H1 (cell line): Measurements from ENCODE around the gene FKBP1B. TPM values are rescaled to one million over a fixed set of nuclear protein-coding genes. Genes with fewer than 3 reads are reported as not detected.
"Not testable (repeated sequence)": the region's sequence is repeated elsewhere in the genome, so short reads cannot be mapped to it uniquely, and the experiment has no call there.

ENCODE experiments used
- CTCF ChIA-PET: fragments of 300-600 bp; sonication (Branson Sonifier 250); formaldehyde crosslinking; loops from one replicate; lab custom pipeline; 2021; ENCODE audit not compliant: partially characterized antibody; lab: Charles Lee
- POLR2A ChIA-PET: fragments of 300-600 bp; sonication (Branson Sonifier 250); formaldehyde crosslinking; loops from one replicate; lab custom pipeline; 2021; ENCODE audit warnings: inconsistent platforms; ENCODE audit not compliant: partially characterized antibody; lab: Charles Lee
- DNase-seq, 2 experiments: peaks; one replicate each; pipeline versions ENCODE4 v3.0.0 to v3.0.0-alpha.2; 2010 to 2022; ENCODE audit warnings: low spot score in 2 of 2, low read depth in 1 of 2, mixed read lengths in 1 of 2
- FAIRE-seq: peaks from 2 replicates; lab custom pipeline; 2011; peaks lifted over from hg19 to GRCh38; lab: Jason Lieb, UNC
- H2AFZ ChIP-seq: 2 replicates; pipeline ENCODE4 v1.8.1; 2012; ENCODE audit warnings: low read length, inconsistent platforms
- H2AK5ac ChIP-seq: 2 replicates; pipeline ENCODE4 v1.6.1; 2013; ENCODE audit warnings: low read depth, low read length
- H2BK120ac ChIP-seq: replicated peaks from 2 replicates; pipeline ENCODE3; 2013; ENCODE audit warnings: low read depth, low read length, inconsistent platforms
- H2BK12ac ChIP-seq: 2 replicates; pipeline ENCODE4 v1.6.1; 2013; ENCODE audit warnings: low read depth, low read length
- H2BK15ac ChIP-seq: 2 replicates; pipeline ENCODE4 v1.6.1; 2013; ENCODE audit warnings: low read length
- H2BK20ac ChIP-seq: 2 replicates; pipeline ENCODE4 v1.6.1; 2013; ENCODE audit warnings: low read length
- H2BK5ac ChIP-seq: 2 replicates; pipeline ENCODE4 v1.6.1; 2013; ENCODE audit warnings: low read depth, low read length
- H3K14ac ChIP-seq: 2 replicates; pipeline ENCODE4 v1.6.1; 2013; ENCODE audit warnings: inconsistent platforms; ENCODE audit not compliant: insufficient read length
- H3K18ac ChIP-seq: 2 replicates; pipeline ENCODE4 v1.6.1; 2013; ENCODE audit warnings: low read length; ENCODE audit errors: extremely low read depth
- H3K23ac ChIP-seq: 2 replicates; pipeline ENCODE4 v1.6.1; 2013; ENCODE audit warnings: inconsistent platforms; ENCODE audit not compliant: insufficient read length
- H3K23me2 ChIP-seq: 2 replicates; pipeline ENCODE4 v1.6.1; 2013; ENCODE audit warnings: low read depth, low read length
- H3K27ac ChIP-seq: 2 replicates; pipeline ENCODE4 v1.6.1; 2011; ENCODE audit warnings: low read depth, low read length, inconsistent platforms
- H3K27me3 ChIP-seq, 4 experiments: replicated peaks in 1 of 4; 1 replicate in 1 of 4; 2 replicates in 3 of 4; pipeline versions ENCODE4 v1.6.1 to v1.8.1; 2011 to 2013; ENCODE audit warnings: low read length in 3 of 4, mild to moderate bottlenecking in 3 of 4, inconsistent platforms in 2 of 4, mixed read lengths in 2 of 4, moderate library complexity in 1 of 4; ENCODE audit not compliant: control insufficient read depth in 3 of 4, insufficient read depth in 3 of 4; ENCODE audit errors: extremely low read depth in 1 of 4
- H3K36me3 ChIP-seq, 4 experiments: 2 replicates each; pipeline versions ENCODE4 v1.6.1 to v1.8.1; 2011 to 2013; ENCODE audit warnings: mild to moderate bottlenecking in 4 of 4, low read length in 3 of 4, moderate library complexity in 2 of 4, control low read depth in 1 of 4, inconsistent platforms in 1 of 4; ENCODE audit not compliant: insufficient read depth in 4 of 4, control insufficient read depth in 2 of 4
- H3K4ac ChIP-seq: replicated peaks from 2 replicates; pipeline ENCODE3; 2013; ENCODE audit warnings: low read length, low read depth, mixed read lengths, inconsistent platforms; ENCODE audit not compliant: insufficient read length
- H3K4me1 ChIP-seq, 4 experiments: replicated peaks in 1 of 4; 1 replicate in 1 of 4; 2 replicates in 3 of 4; pipeline versions ENCODE4 v1.6.1 to v1.8.1; 2011 to 2013; ENCODE audit warnings: low read length in 3 of 4, inconsistent platforms in 2 of 4, mixed read lengths in 1 of 4; ENCODE audit not compliant: insufficient read depth in 4 of 4, control insufficient read depth in 3 of 4
- H3K4me2 ChIP-seq, 2 experiments: 2 replicates each; pipeline versions ENCODE4 v1.6.1 to v1.8.1; 2011 to 2013; ENCODE audit warnings: low read depth in 2 of 2, low read length in 2 of 2, control low read depth in 1 of 2, inconsistent platforms in 1 of 2, mild to moderate bottlenecking in 1 of 2; ENCODE audit not compliant: insufficient read depth in 1 of 2
- H3K4me3 ChIP-seq, 4 experiments: fragments of 200-600, 300-600 bp in 1 of 4; sonication (generic), shearing (Covaris generic), sonication (Bioruptor Twin) in 1 of 4; 2 replicates each; pipeline versions ENCODE4 v1.5.1 to v1.8.1; 2011 to 2016; ENCODE audit warnings: low read length in 4 of 4, low read depth in 3 of 4, control low read depth in 2 of 4, inconsistent platforms in 2 of 4, mild to moderate bottlenecking in 2 of 4, mixed read lengths in 1 of 4, moderate library complexity in 1 of 4; ENCODE audit not compliant: insufficient read depth in 2 of 4; ENCODE audit errors: extremely low read depth in 1 of 4
- H3K56ac ChIP-seq: replicated peaks from 2 replicates; pipeline ENCODE3; 2013; ENCODE audit warnings: low read depth, mild to moderate bottlenecking, mixed read lengths, low read length, inconsistent platforms; ENCODE audit not compliant: insufficient read length
- H3K79me1 ChIP-seq: 2 replicates; pipeline ENCODE4 v1.6.1; 2013; ENCODE audit warnings: low read depth, low read length, control low read depth
- H3K79me2 ChIP-seq, 2 experiments: 2 replicates each; pipeline versions ENCODE4 v1.6.1 to v1.8.1; 2012 to 2013; ENCODE audit warnings: low read length in 2 of 2, mild to moderate bottlenecking in 2 of 2, inconsistent platforms in 1 of 2; ENCODE audit not compliant: insufficient read depth in 2 of 2, control insufficient read depth in 1 of 2
- H3K9ac ChIP-seq, 4 experiments: replicated peaks in 1 of 4; 1 replicate in 1 of 4; 2 replicates in 3 of 4; pipeline versions ENCODE4 v1.6.1 to v1.8.1; 2011 to 2013; ENCODE audit warnings: low read depth in 3 of 4, low read length in 3 of 4, control low read depth in 2 of 4, mild to moderate bottlenecking in 2 of 4, moderate library complexity in 2 of 4, inconsistent platforms in 1 of 4; ENCODE audit errors: extremely low read depth in 1 of 4
- H3K9me3 ChIP-seq, 2 experiments: 2 replicates each; pipeline versions ENCODE4 v1.6.1 to v1.8.1; 2012 to 2013; ENCODE audit warnings: mild to moderate bottlenecking in 2 of 2, moderate library complexity in 2 of 2, control low read depth in 1 of 2, inconsistent platforms in 1 of 2, low read depth in 1 of 2, low read length in 1 of 2, mixed read lengths in 1 of 2; ENCODE audit not compliant: insufficient read depth in 2 of 2
- H4K20me1 ChIP-seq, 2 experiments: replicated peaks in 1 of 2; 2 replicates each; pipeline versions ENCODE3 to v1.8.1; 2011 to 2013; ENCODE audit warnings: inconsistent platforms in 2 of 2, low read length in 2 of 2, mild to moderate bottlenecking in 1 of 2; ENCODE audit not compliant: insufficient read depth in 2 of 2, control insufficient read depth in 1 of 2
- H4K5ac ChIP-seq: 2 replicates; pipeline ENCODE4 v1.6.1; 2013; ENCODE audit warnings: low read length, low read depth, mixed read lengths, inconsistent platforms; ENCODE audit not compliant: insufficient read length
- H4K8ac ChIP-seq: 2 replicates; pipeline ENCODE4 v1.8.0; 2013; ENCODE audit warnings: mild to moderate bottlenecking, moderate library complexity, low read length, inconsistent platforms; ENCODE audit not compliant: insufficient read depth; ENCODE audit errors: extremely low read depth
- H4K91ac ChIP-seq: replicated peaks from 2 replicates; pipeline ENCODE3; 2013; ENCODE audit warnings: low read length, mixed read lengths, inconsistent platforms; ENCODE audit not compliant: insufficient read length
- WGBS, 2 experiments: shearing (Covaris generic) in 1 of 2; methylation state at CpG; one replicate each; pipeline versions ENCODE4 v1.1.6 to v1.1.7; 2013 to 2015; ENCODE audit warnings: low lambda C conversion rate in 2 of 2, mixed read lengths in 2 of 2, inconsistent platforms in 1 of 2, low coverage in 1 of 2, missing lambda C conversion rate in 1 of 2; ENCODE audit not compliant: insufficient replicate concordance in 2 of 2, insufficient coverage in 1 of 2, insufficient read length in 1 of 2; ENCODE audit errors: extremely low coverage in 1 of 2, missing lambda C conversion rate in 1 of 2; 5-methylcytosine and 5-hydroxymethylcytosine counted together
- polyA plus RNA-seq, 7 experiments: library from polyadenylated mRNA; depleted of rRNA in 3 of 7; stranded (reverse) in 5 of 7; unstranded in 2 of 7; fragments of >200 nt in 5 of 7; fragments of 200-250 nt in 2 of 7; gene quantifications; 1 replicate in 5 of 7; 2 replicates in 1 of 7; 4 replicates in 1 of 7; pipeline versions ENCODE4 v1.2.1 to v1.2.3, GENCODE V29; 2011 to 2013; ENCODE audit warnings: missing spikeins in 2 of 7, mixed read lengths in 2 of 7
- total RNA-seq: library from RNA; stranded (reverse); fragmentation: NEBNext Ultra II Directional; extraction: Animal tissue kit (Norgen Biotek cat#: 25700); gene quantifications from 2 replicates; pipeline ENCODE4 v1.2.1, GENCODE V29; 2021

The FKBP1B gene
- total and polyA plus RNA-seq, 2 of the 8 experiments (the other 6 are each of a cell fraction or from before 2014, with no cell fraction given), result 50.8 to 151 TPM

- H2BK15ac ChIP-seq, H3K9me3 ChIP-seq, H3K9ac ChIP-seq, POLR2A ChIA-PET, H3K56ac ChIP-seq, FAIRE-seq, H3K4me3 ChIP-seq, H2AK5ac ChIP-seq, H2BK120ac ChIP-seq, H3K4me1 ChIP-seq, H4K5ac ChIP-seq, H4K20me1 ChIP-seq, H3K4me2 ChIP-seq, H3K4ac ChIP-seq, H3K27me3 ChIP-seq, H2BK12ac ChIP-seq, H3K18ac ChIP-seq, DNase-seq, H3K14ac ChIP-seq, H2BK5ac ChIP-seq, H4K8ac ChIP-seq, H3K23ac ChIP-seq, H3K27ac ChIP-seq, H4K91ac ChIP-seq, H3K79me1 ChIP-seq, H3K23me2 ChIP-seq, H2AFZ ChIP-seq, H2BK20ac ChIP-seq: not testable (repeated sequence)
- WGBS, 2 experiments, result 98% methylated on average over 6 of the region's 6 CpGs; no CpG with 5 or more reads in 1 of the 2 experiments
- CTCF ChIA-PET, result interaction anchor here (1.8 kb wide), 1 partner anchor 23 kb away, joined by 7 read pairs; no protein-coding TSS in a partner anchor
- peaks cover 0 to 44% of the 10 kb centered on the region in 2 experiments; a peak in 3 of 4 replicates for H3K79me2 ChIP-seq
- peaks cover 8 to 12% (median 11%) of the 10 kb centered on the region in 4 experiments for H3K36me3 ChIP-seq
Observed at GRCh38 chr2:24043133-24043532, 6.4 kb upstream of the FKBP1B start.
